Neural progenitor cell (in vitro differentiated cells): ENCODE results near the gene SLC49A4. TPM values are rescaled to one million over a fixed set of nuclear protein-coding genes. Genes with fewer than 3 reads are reported as not detected.

Source experiments
- DNase-seq: peaks from one replicate; pipeline ENCODE4 v3.0.0-alpha.2; 2016; ENCODE audit warnings: low spot score
- H2AFZ ChIP-seq: fragments of 200-600 bp; sonication (generic); replicated peaks from 2 replicates; pipeline ENCODE4 v1.6.1; 2016; ENCODE audit warnings: antibody characterized with exemption
- H3F3A ChIP-seq: fragments of 200-600 bp; sonication (generic); 2 replicates; pipeline ENCODE4 v1.6.1; 2016; ENCODE audit warnings: antibody characterized with exemption, low read depth
- H3K27ac ChIP-seq: fragments of 200-600 bp; sonication (generic); 2 replicates; pipeline ENCODE4 v1.5.1; 2016; ENCODE audit warnings: mild to moderate bottlenecking
- H3K27me3 ChIP-seq: fragments of 200-600 bp; sonication (generic); 2 replicates; pipeline ENCODE4 v1.6.1; 2016; ENCODE audit warnings: mild to moderate bottlenecking, moderate library complexity
- H3K36me3 ChIP-seq: fragments of 200-600 bp; sonication (generic); 2 replicates; pipeline ENCODE4 v1.5.1; 2016
- H3K4me1 ChIP-seq: fragments of 200-600 bp; sonication (generic); 2 replicates; pipeline ENCODE4 v1.6.1; 2016; ENCODE audit warnings: mixed run types
- H3K4me2 ChIP-seq: fragments of 200-600 bp; sonication (generic); 2 replicates; pipeline ENCODE4 v1.6.1; 2016
- H3K4me3 ChIP-seq: fragments of 200-600 bp; sonication (generic); 2 replicates; pipeline ENCODE4 v1.5.1; 2016
- H3K79me2 ChIP-seq: fragments of 200-600 bp; sonication (generic); 2 replicates; pipeline ENCODE4 v1.6.1; 2016; ENCODE audit warnings: low read depth
- H3K9ac ChIP-seq: fragments of 200-600 bp; sonication (generic); 2 replicates; pipeline ENCODE4 v1.6.1; 2016
- H3K9me3 ChIP-seq: fragments of 200-600 bp; sonication (generic); 2 replicates; pipeline ENCODE4 v1.5.1; 2016; ENCODE audit warnings: low read depth
- H4K20me1 ChIP-seq: fragments of 200-600 bp; sonication (generic); 2 replicates; pipeline ENCODE4 v1.6.1; 2016; ENCODE audit warnings: low read depth
- H3K27ac Mint-ChIP-seq: 3 replicates; pipeline ENCODE4 v1.8.0; 2021; ENCODE audit warnings: mixed read lengths
- H3K27me3 Mint-ChIP-seq: 2 replicates; pipeline ENCODE4 v1.8.0; 2022; ENCODE audit warnings: low read depth, mild to moderate bottlenecking, inconsistent platforms, moderate library complexity, mixed read lengths; ENCODE audit not compliant: insufficient read depth
- H3K36me3 Mint-ChIP-seq: 3 replicates; pipeline ENCODE4 v1.8.0; 2021; ENCODE audit warnings: mixed read lengths
- H3K4me1 Mint-ChIP-seq: 3 replicates; pipeline ENCODE4 v1.8.0; 2021; ENCODE audit warnings: mixed read lengths
- H3K4me3 Mint-ChIP-seq: 3 replicates; pipeline ENCODE4 v1.8.0; 2021; ENCODE audit warnings: mild to moderate bottlenecking, moderate library complexity, mixed read lengths
- H3K9me3 Mint-ChIP-seq: 3 replicates; pipeline ENCODE4 v1.8.0; 2020; ENCODE audit warnings: mixed read lengths
- EZH2 ChIP-seq: fragments of 200-600 bp; sonication (generic); IDR thresholded peaks from 2 replicates; pipeline ENCODE4 v1.6.1; 2017; ENCODE audit warnings: antibody characterized with exemption, mild to moderate bottlenecking, moderate library complexity
- EZH2phosphoT487 ChIP-seq: fragments of 200-600 bp; sonication (generic); IDR thresholded peaks from 2 replicates; pipeline ENCODE4 v1.6.1; 2017; ENCODE audit warnings: antibody characterized with exemption
- total RNA-seq: library from RNA; depleted of rRNA; stranded (reverse); fragments of >200 nt; gene quantifications from 2 replicates; pipeline ENCODE4 v1.2.3, GENCODE V29; 2015; ENCODE audit warnings: low replicate concordance
- TF ChIP-seq, protein P1 (sequence below): fragments of 200-600 bp; sonication (generic); IDR thresholded peaks from 2 replicates; pipeline ENCODE4 v1.5.1; 2017; ENCODE audit warnings: antibody characterized with exemption, mild to moderate bottlenecking

Gene SLC49A4
- total RNA-seq, 1 donor from 2014 or later = 21.6 TPM

DNA sequence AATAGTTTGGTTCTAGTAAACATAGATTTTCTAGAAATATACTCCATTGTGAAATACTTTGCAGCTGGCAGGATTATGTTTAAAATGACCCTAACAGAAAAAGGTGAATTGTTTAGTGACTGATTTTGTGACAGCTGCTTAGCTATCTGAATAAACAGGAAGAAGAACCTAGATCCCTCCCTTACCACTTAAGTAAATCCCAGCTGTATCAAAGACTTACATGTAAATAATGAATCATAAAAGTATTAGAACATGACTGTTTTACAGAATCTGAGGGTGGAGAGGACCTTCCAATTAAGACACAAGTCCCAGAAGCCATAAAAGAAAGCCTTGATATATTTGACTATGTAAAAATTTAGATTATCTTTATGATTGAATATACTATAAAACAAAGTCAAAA is 15.9 kb downstream of the SLC49A4 start:
- Histone ChIP-seq H2AFZ (no peak overlapping the region), H3K9ac (no peak overlapping the region), H3K79me2 (no peaks in the 10 kb centered on the region), H3K4me1 (no peaks in the 10 kb centered on the region), H3K27me3 (no peaks in the 10 kb centered on the region), H3K4me2 (no peak overlapping the region), H3F3A (no peaks in the 10 kb centered on the region), H4K20me1 (no peaks in the 10 kb centered on the region), H3K4me3 (no peak overlapping the region), H3K9me3 (no peaks in the 10 kb centered on the region), H3K27ac (no peak overlapping the region), H3K36me3 (no peaks in the 10 kb centered on the region)
- H3K4me3 Mint-ChIP-seq = no peak overlapping the region
- no peaks in the 10 kb centered on the region for H3K4me1 Mint-ChIP-seq
- H3K27me3 Mint-ChIP-seq = no peaks in the 10 kb centered on the region
- no peaks in the 10 kb centered on the region for H3K9me3 Mint-ChIP-seq
- DNase-seq = no peak
- no peak for TF ChIP-seq EZH2phosphoT487
- TF ChIP-seq, protein P1, sequence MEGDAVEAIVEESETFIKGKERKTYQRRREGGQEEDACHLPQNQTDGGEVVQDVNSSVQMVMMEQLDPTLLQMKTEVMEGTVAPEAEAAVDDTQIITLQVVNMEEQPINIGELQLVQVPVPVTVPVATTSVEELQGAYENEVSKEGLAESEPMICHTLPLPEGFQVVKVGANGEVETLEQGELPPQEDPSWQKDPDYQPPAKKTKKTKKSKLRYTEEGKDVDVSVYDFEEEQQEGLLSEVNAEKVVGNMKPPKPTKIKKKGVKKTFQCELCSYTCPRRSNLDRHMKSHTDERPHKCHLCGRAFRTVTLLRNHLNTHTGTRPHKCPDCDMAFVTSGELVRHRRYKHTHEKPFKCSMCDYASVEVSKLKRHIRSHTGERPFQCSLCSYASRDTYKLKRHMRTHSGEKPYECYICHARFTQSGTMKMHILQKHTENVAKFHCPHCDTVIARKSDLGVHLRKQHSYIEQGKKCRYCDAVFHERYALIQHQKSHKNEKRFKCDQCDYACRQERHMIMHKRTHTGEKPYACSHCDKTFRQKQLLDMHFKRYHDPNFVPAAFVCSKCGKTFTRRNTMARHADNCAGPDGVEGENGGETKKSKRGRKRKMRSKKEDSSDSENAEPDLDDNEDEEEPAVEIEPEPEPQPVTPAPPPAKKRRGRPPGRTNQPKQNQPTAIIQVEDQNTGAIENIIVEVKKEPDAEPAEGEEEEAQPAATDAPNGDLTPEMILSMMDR = no peak
- no peak for TF ChIP-seq EZH2
- no peaks in the 10 kb centered on the region for H3K36me3 Mint-ChIP-seq
- no peak overlapping the region for H3K27ac Mint-ChIP-seq

DNA sequence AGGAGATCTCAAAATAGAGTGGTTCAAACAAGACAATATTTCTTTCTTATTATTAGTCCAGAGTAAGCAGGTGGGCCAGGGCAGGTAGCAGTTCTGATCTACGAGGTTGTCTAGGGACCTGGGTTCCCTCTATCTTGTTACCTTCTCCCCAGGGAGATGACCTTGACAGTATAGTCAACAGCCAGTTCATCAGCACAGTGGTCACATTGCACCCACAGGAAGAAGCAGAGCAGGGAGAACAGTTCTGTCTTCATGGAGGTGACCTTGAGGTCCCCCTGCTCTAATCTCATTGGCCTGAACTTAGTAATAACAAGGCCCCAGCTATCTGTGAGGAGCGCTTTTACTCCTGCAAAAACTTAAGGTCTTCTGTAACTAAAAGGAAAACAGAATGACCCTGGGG is 21.7 kb downstream of the SLC49A4 start:
- Mint-ChIP-seq H3K27me3 (no peaks in the 10 kb centered on the region), H3K27ac (no peak overlapping the region), H3K36me3 (peaks cover 5% of the 10 kb centered on the region), H3K4me1 (no peaks in the 10 kb centered on the region), H3K9me3 (no peaks in the 10 kb centered on the region), H3K4me3 (no peak overlapping the region)
- Histone ChIP-seq H3K4me3 (no peak overlapping the region), H3K27ac (no peak overlapping the region), H3K4me1 (no peaks in the 10 kb centered on the region), H3F3A (no peaks in the 10 kb centered on the region), H3K79me2 (no peaks in the 10 kb centered on the region), H3K27me3 (no peaks in the 10 kb centered on the region), H3K4me2 (no peak overlapping the region), H2AFZ (no peak overlapping the region), H4K20me1 (no peaks in the 10 kb centered on the region), H3K9ac (no peak overlapping the region), H3K9me3 (no peaks in the 10 kb centered on the region), H3K36me3 (no peaks in the 10 kb centered on the region)
- no peak for DNase-seq
- no peak for TF ChIP-seq EZH2
- TF ChIP-seq, protein P1 = no peak
- TF ChIP-seq EZH2phosphoT487 = no peak

DNA sequence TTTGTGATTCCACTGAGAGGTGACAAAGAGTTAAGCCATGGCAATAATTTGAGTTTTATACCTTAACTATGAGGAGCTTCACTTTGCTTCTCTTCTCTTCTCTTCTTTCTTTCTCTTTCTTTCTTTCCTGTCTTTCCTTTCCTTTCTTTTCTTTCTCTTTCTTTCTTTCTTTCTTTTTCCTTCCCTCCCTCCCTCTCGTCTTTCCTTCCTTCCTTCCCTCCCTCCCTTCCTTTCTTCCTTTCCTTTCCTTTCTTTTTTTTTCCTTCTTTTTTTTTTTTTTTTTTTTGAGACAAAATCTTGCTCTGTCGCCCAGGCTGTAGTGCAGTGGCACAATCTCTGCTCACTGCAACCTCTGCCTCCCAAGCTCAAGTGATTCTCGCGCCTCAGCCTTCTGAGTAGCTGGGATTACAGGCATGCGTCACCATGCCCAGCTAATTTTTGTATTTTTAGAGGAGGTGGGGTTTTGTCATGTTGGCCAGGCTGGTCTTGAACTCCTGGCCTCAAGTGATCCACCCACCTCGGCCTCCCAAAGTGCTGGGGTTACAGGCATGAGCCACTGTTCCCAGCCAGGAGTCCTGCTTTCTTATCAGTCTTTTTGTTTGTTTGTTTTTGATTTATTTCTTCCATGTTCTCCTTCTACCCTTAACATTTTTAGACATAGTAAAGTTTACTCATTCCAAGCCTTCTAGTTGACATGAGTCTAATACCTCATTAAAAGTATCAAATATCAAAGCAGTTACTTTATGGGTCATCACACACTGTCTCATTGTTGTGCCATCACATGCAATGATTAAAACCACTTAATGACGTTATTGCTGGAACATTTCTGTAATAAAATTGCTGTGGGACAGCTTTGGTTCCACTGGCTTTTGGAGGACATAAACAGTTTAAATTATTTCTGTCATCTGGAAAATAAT is 29.9 kb downstream of the SLC49A4 start:
- Mint-ChIP-seq H3K36me3 (peaks cover 14% of the 10 kb centered on the region), H3K27ac (no peak overlapping the region)
- H2AFZ ChIP-seq = no peak overlapping the region

More for the DNA sequence above, 29.9 kb downstream of the SLC49A4 start:
- Mint-ChIP-seq H3K4me1 (no peaks in the 10 kb centered on the region), H3K27me3 (no peaks in the 10 kb centered on the region), H3K9me3 (no peaks in the 10 kb centered on the region), H3K4me3 (no peak overlapping the region)
- no peaks in the 10 kb centered on the region for H4K20me1 ChIP-seq
- H3K4me3 ChIP-seq = no peak overlapping the region
- no peak for DNase-seq
- no peak overlapping the region for H3K27ac ChIP-seq
- no peaks in the 10 kb centered on the region for H3K9me3 ChIP-seq
- H3K79me2 ChIP-seq = no peaks in the 10 kb centered on the region
- peaks cover 6% of the 10 kb centered on the region for H3K36me3 ChIP-seq
- H3K27me3 ChIP-seq = no peaks in the 10 kb centered on the region
- TF ChIP-seq EZH2phosphoT487 (no peak), EZH2 (no peak)
- TF ChIP-seq, protein P1 = no peak
- no peak overlapping the region for H3K4me2 ChIP-seq
- no peaks in the 10 kb centered on the region for H3F3A ChIP-seq
- no peaks in the 10 kb centered on the region for H3K4me1 ChIP-seq
- H3K9ac ChIP-seq = no peak overlapping the region
